GM21576 (cell line): ENCODE data around the gene MALRD1.
"Not testable (repeated sequence)": the region's sequence is repeated elsewhere in the genome, so short reads cannot be mapped to it uniquely, and the experiment has no call there.

Experiments used
- ATAC-seq: cut with Tn5 transposase; IDR thresholded peaks from one replicate; pipeline ENCODE4 v1.9.1; 2021; ENCODE audit warnings: mild to moderate bottlenecking, moderate library complexity; ENCODE audit not compliant: unreplicated experiment

MALRD1 gene

GRCh38 chr10:19745672-19746071 lies 697.1 kb downstream of the MALRD1 start:
- ATAC-seq, result no peak

- no peak for ATAC-seq
Observed at GRCh38 chr10:19749185-19749729, 700.7 kb downstream of the MALRD1 start.

- ATAC-seq, result no peak
Observed at GRCh38 chr10:19750972-19751371, 702.4 kb downstream of the MALRD1 start.

DNA sequence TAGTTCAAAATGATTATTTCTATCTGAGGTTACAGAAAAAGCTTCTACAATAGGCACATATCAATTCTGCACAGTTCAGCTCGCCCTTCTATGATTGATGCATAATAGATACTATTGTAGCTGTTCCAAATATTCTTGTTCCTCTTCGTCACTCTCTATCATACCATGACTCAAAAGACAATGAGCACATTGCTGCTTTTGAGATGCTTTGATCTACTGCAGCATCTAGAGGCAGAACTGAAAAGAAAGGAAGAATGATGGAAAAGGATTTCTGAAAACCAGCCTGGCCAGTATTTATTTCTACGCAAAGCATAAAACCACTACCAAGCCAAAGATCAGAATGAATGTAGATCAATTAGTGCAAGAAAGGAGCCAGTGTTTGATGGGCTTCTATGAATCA lies 708.3 kb downstream of the MALRD1 start:
- ATAC-seq, result no peak

DNA sequence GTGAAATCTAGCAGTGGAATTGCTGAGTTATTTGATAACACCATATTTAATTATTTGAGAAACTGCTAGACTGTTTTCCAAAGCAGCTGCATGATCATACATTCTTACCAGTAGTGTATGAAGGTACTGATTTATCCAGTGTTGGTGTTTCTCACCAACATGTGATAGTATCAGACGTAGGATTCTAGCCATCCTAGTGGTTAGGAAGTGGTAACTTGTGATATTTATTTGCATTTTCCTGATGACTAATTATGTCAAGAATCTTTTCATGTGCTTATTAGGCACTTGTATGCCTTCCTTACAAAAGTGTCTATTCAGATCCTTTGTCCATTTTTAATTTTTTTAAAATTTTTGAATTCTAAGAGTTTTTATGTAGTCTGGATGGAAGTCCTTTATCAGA lies 713.4 kb downstream of the MALRD1 start:
- no peak for ATAC-seq

DNA sequence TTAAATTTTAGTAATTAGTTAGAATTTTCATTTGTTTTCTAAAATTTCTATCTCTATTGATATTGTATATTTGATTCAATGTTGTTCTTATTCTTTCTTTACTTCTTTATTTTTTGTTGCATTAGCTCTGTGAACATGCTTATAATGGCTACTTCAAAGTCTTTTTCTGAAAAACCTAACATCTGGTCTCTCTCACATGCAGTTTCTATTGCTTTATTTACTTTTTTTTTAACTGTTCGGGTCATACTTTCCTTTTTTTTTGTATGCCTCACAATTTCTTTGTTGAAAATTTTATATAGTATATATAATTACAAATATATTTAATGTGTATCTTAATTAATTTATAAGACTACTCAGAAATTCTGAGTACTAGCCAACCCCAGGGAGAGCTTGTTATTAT lies 715.5 kb downstream of the MALRD1 start:
- no peak for ATAC-seq

GRCh38 chr10:19767876-19768275 lies 719.3 kb downstream of the MALRD1 start:
- ATAC-seq, result no peak

GRCh38 chr10:19769826-19770225 lies 721.2 kb downstream of the MALRD1 start:
- not testable (repeated sequence) for ATAC-seq

- ATAC-seq, result no peak
Observed at GRCh38 chr10:19772972-19773371, 724.4 kb downstream of the MALRD1 start.

- ATAC-seq, result no peak
Observed at GRCh38 chr10:19775296-19775695, 726.7 kb downstream of the MALRD1 start.

DNA sequence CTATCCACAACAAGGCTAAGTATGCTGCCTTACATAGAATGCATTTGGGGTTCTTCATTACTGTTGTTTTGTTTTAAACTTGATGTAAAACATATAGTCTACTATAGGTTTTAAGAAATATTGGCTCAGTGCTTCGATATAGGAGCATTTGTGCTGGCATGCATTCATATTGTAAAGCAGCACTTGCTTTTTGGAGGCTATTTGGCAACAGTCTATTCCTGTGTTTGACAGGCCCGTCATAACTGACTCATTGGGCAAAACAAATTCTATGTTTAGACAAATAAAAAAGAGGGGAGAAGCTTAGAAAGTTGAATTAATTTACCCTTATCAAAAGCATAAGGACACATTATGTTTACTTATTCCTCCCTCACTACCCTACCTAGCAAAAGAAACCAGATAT lies 729.2 kb downstream of the MALRD1 start:
- ATAC-seq, result no peak

DNA sequence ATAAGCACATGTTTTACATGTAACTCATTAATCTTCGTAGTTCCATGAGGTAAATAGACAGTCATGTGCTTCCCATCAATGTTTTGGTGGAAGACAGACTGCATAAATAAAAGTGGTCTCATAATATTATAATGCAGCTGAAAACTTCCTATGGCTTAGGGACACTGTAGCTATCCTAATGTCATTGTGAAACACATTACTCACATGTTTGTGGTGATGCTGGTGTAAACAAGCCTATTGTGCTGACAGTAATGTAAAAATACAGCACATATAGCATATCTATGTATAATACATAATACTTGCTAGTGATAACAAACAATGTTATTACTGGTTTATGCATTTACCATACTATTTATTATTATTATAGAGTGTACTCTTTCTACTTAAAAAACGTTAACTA lies 730.4 kb downstream of the MALRD1 start:
- ATAC-seq, result no peak

DNA sequence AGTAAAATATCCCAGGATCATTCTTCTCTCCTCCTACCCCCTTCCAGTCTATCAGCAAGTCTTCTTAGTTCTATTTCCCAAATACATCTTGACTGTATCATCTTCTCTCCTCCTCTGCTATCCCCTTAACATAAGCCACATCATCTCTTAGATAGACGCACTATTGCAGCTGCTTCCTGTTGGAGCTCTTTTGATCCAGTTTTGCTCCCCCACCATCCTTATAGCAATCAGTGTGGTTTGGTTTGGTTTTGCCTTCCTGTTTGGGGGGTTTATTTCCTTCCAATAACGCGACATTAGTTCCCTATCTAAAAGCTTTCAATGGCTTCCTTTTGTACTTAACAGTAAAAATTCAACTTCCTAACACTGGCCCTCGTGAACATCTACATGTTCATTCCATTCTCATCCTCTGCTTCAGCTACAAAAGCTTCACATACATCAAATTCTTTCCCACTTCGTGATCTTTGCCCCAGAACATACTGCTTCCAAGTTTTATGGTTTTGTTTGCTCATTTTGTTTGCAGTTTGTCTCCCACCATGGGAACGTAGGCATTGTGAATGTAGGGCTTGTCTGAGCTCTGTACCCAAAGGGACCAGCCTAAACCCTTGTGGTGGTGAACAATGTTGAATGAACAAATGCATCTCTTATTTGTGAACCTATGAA lies 734.0 kb downstream of the MALRD1 start:
- ATAC-seq, result no peak

- no peak for ATAC-seq
Observed at GRCh38 chr10:19783721-19784120, 735.1 kb downstream of the MALRD1 start.
